Left renal pelvis (tissue), 4 donors: ENCODE measurements around the gene MED12. TPM values are rescaled to one million over a fixed set of nuclear protein-coding genes. Genes with fewer than 3 reads are reported as not detected.

Experiments used
- DNase-seq, 4 donors: peaks; one replicate each; pipeline ENCODE4 v3.0.0-alpha.2; 2013; ENCODE audit warnings: low read depth in 4 of 4, low spot score in 3 of 4
- polyA plus RNA-seq, 4 donors: library from polyadenylated mRNA; unstranded; fragments of 120-200 nt; gene quantifications; one replicate each; pipeline ENCODE4 v1.2.1, GENCODE V29; 2013; ENCODE audit not compliant: insufficient read length in 4 of 4

Gene MED12
- polyA plus RNA-seq, 4 donors, result 35.9 to 59.1 (median 41.0) TPM

DNA sequence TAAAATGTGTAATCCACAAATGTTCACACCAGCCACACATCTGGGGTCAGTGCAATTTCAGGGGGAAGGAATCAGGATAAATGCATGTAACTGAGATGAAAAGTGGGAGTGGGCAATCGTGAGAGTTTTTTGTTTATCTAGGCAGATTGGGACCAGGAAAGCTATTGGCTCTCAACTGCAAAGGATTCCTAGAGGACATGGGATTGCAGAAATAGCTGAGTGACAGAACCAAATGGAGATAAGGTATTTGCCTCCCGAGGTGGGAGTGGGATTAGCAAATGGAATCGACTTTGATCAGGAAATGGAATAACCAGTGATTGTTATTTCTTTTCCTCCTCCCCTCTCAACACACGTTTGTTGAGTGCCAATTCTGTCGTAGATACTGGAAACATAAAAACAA, 65.7 kb downstream of the MED12 start:
- no peak for DNase-seq

DNA sequence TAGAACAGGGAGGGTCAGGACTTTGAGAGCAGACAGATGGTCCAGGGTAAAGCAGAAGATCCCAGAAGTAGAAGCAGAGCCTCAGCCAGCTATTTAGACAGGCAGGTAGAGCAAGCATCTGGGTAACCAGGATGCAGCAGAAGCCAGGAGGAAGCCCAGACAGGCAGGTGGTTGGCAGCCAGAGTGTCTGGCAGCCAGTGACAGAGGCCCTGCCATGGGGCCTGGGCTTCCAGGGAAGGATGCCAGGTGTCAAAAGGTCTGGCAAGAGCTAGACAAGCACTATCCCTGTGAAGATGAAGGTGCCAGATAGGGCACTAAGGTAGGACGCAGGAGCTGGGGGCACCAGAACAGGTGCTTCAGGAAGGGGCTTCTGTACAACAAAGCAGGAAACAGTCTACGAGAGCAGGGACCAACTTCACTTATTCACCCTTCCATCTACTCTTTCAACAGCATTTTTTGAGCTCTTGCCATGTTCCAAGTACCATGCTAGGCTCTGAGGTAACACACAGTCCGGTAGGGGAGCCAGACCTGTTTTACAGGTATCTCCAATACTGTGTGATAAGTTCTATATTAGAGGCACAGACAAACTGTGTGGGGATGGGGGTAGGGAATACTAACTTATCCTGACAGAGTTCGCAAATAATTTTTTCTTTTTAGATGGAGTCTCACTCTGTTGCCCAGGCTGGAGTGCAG, 66.6 kb downstream of the MED12 start:
- no peak for DNase-seq

DNA sequence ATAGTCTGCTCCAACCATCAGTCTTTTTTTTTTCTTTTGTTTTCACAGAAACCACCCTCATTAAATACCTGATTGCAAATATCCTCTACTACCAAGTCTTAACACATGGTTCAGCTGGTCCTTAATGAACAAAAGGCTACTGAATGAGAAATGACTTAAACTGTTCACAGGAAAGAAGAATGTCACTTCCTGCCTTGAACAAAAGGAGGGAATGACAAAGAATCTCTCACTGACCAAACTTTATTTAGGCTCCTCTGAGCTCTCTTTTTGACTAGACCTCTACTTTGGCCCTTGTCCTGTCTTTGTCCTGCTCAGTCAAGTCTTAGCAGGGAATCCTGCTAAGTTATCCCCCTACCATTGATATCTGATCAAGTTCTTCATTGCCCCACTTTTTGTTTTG, 72.9 kb downstream of the MED12 start:
- DNase-seq, result no peak

Other genes starting within 250 kb of the MED12 start
- gene TEX11, start 209.9 kb upstream of the MED12 start, polyA plus RNA-seq, result under 1 TPM; 0.06 to 0.13 (median 0.08) TPM
- 1 to 10 TPM; 2.3 to 6.2 (median 2.4) TPM for gene SLC7A3, start 187.5 kb upstream of the MED12 start, polyA plus RNA-seq
- 10 to 100 TPM; 36.6 to 54.4 (median 51.8) TPM for gene SNX12, start 50.3 kb upstream of the MED12 start, polyA plus RNA-seq
- 10 to 100 TPM; 18.9 to 25.2 (median 22.4) TPM for gene FOXO4, start 22.7 kb upstream of the MED12 start, polyA plus RNA-seq
- under 1 TPM in 2 of 4 donors, not detected in 2; 0.20 to 0.37 TPM for gene CXorf65, start 11.9 kb upstream of the MED12 start, polyA plus RNA-seq
- gene IL2RG, start 7.0 kb upstream of the MED12 start, polyA plus RNA-seq, result 1 to 10 TPM in 3 of 4 donors, under 1 TPM in 1; 0.93 to 3.9 (median 1.2) TPM
- 10 to 100 TPM in 1 of 4 donors, 1 to 10 TPM in 3; 4.4 to 14.2 (median 5.7) TPM for gene NLGN3, start 26.2 kb downstream of the MED12 start, polyA plus RNA-seq
- gene GJB1, start 104.6 kb downstream of the MED12 start, polyA plus RNA-seq, result 10 to 100 TPM in 3 of 4 donors, under 1 TPM in 1; 0.96 to 47.7 (median 37.3) TPM
- 10 to 100 TPM; 50.3 to 64.5 (median 57.9) TPM for gene ZMYM3, start 135.5 kb downstream of the MED12 start, polyA plus RNA-seq
- gene NONO, start 165.0 kb downstream of the MED12 start, polyA plus RNA-seq, result 100 to 1,000 TPM; 466 to 632 (median 584) TPM
- 1 to 10 TPM in 3 of 4 donors, under 1 TPM in 1; 0.75 to 3.3 (median 1.1) TPM for gene ITGB1BP2, start 183.2 kb downstream of the MED12 start, polyA plus RNA-seq
- gene TAF1, start 247.8 kb downstream of the MED12 start, polyA plus RNA-seq, result 10 to 100 TPM; 33.2 to 41.8 (median 38.2) TPM